Measurements from ENCODE around the gene BMPR1A.
"Not testable (repeated sequence)": the region's sequence is repeated elsewhere in the genome, so short reads cannot be mapped to it uniquely, and the experiment has no call there.

- not testable (repeated sequence) for TF ChIP-seq CTCF, POLR2A (IDR thresholded peaks at IDR 0.05)
These were observed 224.6 kb downstream of the BMPR1A start for GRCh38 chr10:86981020-86981419.

Data from esophagus squamous epithelium (tissue), 4 donors.